GM18861 (cell line): ENCODE measurements around the gene TRMT5.

Experiments used
- ATAC-seq: cut with Tn5 transposase; IDR thresholded peaks from one replicate; pipeline ENCODE4 v1.9.1; 2021; ENCODE audit not compliant: unreplicated experiment

The TRMT5 gene

DNA sequence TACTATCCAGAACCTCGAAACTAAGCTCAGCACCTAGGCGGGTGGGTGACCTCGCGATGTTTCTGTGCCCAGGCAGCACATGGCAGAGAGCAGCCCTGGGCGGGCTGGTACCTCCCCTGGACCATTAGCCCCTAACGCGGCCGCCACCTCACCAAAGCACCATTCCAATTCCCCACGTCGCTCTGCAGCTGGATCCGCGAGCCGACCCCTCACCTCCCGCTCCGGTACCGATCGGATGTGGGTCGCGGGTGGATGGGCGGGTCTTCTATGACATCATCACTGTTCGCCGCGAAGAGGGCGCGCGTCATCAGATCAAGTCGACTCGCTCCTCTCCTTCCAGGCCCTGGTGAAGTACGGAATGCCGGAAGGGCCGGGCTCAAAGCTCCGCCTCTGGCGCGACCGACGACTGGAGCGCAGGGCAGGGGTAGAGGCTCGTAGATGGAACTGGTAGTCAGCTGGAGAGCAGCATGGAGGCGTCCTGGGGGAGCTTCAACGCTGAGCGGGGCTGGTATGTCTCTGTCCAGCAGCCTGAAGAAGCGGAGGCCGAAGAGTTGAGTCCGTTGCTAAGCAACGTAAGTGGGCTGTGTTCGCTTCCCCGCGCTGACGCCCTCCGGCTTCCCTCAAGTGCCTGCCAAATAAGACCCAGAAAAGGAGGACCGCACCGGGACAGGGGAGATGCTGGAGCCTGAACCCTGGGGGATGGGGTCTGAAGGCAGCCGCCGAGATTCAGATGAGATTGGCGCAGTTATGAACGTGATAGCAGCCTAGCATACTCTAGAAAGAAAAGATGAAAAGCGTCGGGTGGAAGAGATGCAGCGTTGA is at the start of gene TRMT5, which contains the start of gene SLC38A6:
TSS of gene TRMT5 (minus strand) at position 269 of the 822 bp plus-strand sequence. CDS start at position 163, 106 bp downstream.
TSS of gene SLC38A6 (plus strand) at position 435 of the 822 bp plus-strand sequence. CDS start at position 468, 33 bp downstream.
- ATAC-seq = peak; percentile 73

GRCh38 chr14:61026526-61026925 is 45.6 kb upstream of the TRMT5 start:
- ATAC-seq = no peak

DNA sequence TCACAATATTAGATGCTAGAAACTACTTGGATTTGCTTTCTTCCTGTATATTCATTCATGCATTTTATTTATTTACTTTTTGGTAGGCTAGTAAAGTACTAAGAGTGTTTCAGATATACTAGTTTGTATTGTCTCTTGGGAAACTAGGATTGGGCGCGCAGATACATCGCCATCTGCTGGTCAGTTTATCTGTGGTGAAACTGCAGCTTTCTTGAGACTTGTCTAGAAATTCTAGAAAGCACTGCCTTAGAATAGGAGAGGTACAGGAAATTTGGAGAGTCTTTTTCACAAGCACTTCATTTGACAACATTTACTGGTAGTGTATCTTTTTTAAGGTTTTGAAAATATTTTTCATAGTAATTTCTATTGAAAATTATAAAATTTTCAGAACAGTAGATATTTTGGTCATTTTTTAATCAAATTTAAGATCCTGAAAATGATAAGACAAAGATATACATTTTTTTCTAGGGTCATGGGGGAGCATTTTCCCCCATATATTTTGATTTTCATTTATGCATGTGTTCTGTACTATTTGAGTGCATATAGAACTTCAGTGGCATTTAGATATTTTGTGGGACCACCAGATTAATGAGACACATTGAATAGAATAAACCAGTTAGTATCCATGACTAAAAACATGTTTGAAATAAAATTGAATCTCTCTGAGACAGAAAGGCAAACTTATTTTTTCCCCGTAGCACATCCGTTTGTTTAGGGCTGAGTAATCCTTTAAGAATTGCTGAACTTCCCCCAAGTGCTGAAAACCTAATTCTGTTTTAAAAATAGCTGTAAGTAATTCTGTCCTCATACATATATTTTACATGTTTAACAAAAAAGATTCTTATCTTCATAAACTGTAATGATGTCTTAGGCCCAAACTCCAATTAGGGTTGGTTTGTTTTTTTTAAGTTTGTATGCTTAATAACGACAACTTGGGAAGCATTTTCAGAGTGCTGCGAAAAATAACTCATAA is 44.7 kb upstream of the TRMT5 start:
- ATAC-seq = peak; percentile 80

- no peak for ATAC-seq
Observed at GRCh38 chr14:61019537-61019936, 38.7 kb upstream of the TRMT5 start.

DNA sequence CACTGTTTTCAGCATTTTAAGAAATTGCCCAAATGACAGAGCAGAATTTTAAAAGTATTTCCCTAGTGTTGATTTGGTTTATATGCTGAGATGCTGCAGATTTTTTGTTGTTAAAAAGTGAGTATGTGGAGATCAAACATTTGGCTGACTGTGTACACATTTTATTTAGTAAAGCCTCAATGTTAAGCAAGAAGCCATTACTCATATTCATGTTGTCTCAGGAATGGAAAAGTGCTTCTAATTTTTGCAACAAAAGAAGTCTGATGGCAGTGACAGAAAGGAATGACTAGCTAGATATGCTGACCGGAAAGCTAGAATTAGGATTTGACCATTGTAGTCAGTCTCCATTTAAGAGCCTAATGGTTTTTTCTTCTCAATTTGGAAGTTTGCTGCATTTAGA is 22.7 kb upstream of the TRMT5 start:
- ATAC-seq = no peak

DNA sequence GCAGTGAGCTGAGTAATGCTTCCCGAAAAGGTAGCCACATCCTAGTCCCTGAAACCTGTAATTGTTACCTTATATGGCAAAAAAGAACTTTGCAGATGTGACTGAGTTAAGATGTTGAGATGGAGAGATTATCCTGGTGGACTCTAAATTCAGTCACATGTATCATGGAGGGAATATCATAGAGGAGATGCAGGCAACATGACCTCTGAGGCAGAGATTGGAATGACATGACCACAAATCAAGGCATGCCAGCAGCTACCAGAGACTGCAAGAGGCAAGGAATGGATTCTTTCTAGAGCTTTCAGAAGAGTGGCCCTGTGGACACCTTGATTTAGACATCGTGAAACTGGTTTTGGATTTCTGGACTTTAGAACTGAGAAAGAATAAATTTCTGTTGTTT is 18.7 kb upstream of the TRMT5 start:
- no peak for ATAC-seq

GRCh38 chr14:60998617-60999016 is 17.7 kb upstream of the TRMT5 start:
- no peak for ATAC-seq

DNA sequence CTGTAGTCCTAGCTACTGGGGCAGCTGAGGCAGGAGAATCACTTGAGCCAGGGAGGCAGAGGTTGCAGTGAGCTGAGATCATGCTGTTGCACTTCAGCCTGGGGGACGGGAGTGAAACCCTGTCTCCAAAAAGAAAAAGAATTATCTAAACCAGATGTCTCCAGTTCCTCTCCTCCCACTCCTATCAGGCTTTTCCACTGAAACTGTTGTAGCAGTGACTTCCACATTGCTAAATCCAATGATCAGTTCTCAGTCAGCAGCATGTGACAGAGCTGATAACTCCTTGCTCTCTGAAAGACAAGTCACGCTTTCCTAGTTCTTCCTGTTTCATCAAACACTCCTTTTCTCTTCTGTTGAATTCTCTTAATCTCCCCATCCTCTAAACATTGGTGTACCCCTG is 8.7 kb upstream of the TRMT5 start:
- ATAC-seq = no peak

GRCh38 chr14:60986500-60986899 is 5.6 kb upstream of the TRMT5 start:
- no peak for ATAC-seq

- no peak for ATAC-seq
Observed at GRCh38 chr14:60984196-60984595, 3.3 kb upstream of the TRMT5 start.

DNA sequence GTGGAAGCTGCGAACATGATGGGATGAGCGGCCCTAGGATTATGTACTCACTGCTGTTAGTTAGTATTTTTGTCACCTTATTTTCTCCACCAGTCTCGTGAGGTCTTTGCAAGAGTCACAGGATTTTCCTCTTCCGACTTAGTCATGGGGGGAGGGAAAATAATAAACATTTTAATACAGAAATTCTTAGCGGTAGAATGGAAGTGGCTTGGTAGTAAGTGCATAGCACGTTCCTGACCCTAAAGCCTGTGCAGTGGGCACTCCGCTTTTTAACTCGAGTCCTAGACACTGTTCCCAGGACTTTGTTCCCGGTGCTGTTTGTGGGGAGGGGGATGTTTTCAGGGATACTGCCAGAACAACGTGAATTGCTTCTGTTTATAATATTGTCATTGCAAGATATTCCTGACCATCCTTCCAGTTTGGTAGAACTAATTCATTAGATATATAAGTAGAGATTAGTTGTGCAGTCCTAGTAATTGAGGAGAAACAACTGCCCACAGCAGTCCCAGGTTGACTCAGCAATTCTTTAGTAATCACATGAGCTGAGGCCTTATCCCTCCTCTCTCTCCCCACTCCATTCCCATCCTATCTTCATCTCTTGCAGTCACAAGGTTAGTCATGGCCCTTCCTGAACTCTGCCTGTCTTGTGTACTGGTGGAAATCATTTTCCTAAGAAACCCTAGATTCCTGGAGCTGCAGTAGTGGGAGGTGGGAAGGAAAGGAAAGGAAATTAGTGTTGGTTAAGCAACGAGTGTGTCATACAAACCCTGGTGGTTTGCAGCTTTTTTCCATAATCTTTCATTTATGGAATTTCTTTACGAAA is 965 bp upstream of the TRMT5 start:
- ATAC-seq = no peak

- no peak for ATAC-seq
Observed at GRCh38 chr14:60977847-60978246, 3.0 kb downstream of the TRMT5 start.

DNA sequence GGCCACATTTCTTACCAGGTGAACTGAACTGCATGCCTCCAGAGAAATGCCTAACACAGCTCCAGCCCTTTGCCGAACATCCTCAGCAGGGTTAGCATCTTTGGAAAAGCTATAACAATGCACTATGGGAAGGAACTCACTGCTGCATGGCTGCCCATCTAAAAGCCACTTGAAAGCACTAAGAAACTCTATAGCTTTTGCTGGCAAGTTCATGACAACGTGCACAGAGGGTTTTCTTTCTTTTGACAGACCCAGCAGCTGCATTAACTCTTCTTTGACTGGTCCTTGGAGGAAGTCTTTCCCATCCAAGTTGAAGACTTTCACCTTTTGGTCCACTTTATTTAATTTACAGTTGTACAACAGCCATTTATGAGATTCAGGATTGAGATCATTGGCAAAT is 5.3 kb downstream of the TRMT5 start:
- ATAC-seq = no peak

GRCh38 chr14:60974090-60974651 is 6.7 kb downstream of the TRMT5 start:
- ATAC-seq = no peak

GRCh38 chr14:60973070-60973469 is 7.8 kb downstream of the TRMT5 start:
- no peak for ATAC-seq

DNA sequence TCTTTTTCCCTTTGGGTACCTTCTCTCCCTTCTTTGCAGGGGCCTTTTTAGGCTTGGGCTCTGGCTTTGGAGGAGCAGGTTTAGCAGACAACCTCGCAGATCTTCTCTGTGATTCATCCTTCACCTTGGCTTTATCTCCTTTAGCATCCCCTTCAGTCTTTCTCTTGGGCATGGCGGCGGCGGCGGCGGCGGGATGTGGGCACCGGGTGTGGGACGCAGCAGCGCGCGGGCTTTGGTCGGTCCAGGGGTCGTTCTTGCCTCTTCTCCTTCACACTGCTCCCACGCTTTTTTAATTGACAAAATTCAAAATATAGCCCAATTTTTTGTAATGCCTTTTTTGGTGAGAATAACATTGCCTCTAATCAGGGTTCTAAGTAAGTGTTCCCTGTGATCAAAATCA is 8.6 kb downstream of the TRMT5 start:
- no peak for ATAC-seq

DNA sequence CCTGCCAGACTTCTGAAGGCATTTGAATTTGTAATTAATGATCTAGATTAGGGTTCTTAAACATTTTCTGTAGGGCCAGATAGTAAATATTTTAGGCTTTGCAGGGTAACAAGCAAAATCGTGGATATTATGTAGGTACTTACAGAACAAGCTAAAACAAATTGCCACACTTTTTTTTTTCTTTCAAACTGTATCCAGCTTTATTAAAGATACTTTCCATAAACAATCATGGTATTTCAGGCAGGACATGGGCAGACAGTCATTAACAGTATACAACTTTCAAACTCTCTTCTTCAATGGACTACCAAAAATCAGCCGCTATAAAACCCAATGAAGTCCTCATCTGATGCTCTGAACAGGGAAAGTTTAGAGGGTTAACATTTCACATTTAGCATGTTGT is 9.6 kb downstream of the TRMT5 start:
- ATAC-seq = no peak

GRCh38 chr14:60970146-60970545 is 10.7 kb downstream of the TRMT5 start:
- no peak for ATAC-seq

DNA sequence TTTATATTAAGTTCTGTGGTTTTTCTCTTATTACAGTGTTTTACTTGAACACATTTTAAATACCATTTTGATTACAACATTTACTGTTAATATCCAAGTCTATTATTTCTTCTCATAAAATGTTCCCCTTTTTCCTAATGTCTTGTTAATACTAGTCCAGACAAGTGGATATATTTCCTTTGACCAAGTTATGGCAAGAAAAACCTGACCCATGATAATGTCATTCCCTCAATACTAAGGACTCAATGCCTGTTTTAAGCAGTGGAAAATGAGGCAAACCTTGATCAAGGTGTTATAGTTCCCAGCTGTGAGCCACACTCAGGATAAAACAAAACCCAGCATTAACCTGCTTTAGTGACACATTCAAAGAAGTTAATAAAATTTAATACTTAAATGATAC is 12.2 kb downstream of the TRMT5 start:
- ATAC-seq = no peak

DNA sequence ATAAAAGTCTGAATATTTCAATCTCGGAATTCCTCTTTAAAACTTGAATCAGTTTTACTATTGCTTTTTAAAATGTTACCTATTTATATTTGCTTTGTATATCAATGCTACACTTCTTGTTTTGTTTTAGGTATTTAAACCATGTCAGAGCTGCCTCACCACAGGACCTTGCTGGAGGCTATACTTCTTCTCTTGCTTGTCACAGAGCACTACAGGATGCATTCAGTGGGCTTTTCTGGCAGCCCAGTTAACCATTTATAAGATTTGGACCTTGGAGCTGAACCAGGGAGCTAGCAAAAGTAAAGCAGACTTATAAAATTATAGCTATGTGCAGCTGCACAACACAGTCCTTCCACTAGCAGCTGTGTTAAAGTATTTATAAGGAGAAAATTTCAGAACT is 12.8 kb downstream of the TRMT5 start:
- no peak for ATAC-seq

DNA sequence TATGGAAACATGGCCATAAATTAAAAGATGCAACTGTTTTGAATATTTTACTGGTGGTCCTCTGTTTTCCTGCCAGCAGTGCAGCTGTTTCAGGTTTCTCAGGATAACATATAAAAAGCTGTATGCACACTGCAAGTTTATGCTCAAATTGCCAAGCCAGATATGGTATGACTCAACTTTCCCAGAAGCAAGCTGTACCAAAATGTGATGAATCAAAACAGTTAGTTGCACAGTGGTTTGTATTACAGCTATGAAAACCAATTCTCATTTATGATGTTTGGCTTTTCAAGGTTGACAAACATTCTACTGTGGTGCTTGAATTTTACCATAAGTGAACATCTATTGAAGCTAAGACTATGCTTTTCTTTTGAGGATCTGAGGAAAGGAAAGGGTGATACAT is 15.5 kb downstream of the TRMT5 start:
- no peak for ATAC-seq
